GM12891 (cell line): Measurements from ENCODE around the gene TEX26.

Experiments
- POLR2A ChIP-seq: IDR thresholded peaks from 2 replicates; pipeline ENCODE4 v1.6.1; 2011; ENCODE audit warnings: low read depth, low read length, control low read depth
- POLR2AphosphoS5 ChIP-seq: IDR thresholded peaks from 2 replicates; pipeline ENCODE4 v1.6.1; 2011; ENCODE audit warnings: low read depth, low read length, control low read depth
- SPI1 ChIP-seq: IDR thresholded peaks from 2 replicates; pipeline ENCODE4 v1.6.1; 2011; ENCODE audit warnings: low read depth, low read length, control low read depth

DNA sequence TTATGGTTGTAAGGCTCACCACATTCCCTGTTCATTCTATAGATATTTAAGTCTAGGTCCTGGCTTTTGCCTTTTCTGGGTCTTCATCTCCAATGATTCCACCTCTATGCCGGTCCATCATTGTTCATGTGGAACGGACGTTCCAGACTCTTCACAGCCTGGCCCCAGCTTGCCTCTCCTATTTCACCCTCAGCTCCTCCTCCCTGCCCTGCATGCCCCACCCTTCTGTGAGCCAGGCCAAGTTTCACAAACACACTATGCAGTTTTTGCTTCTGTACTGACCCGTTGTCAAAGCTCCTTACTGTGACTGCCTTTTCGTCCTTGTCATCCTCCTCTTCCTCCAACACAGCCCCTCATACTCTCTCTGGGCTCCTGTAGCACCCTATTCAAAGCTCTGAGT is 31.3 kb downstream of the TEX26 start:
- TF ChIP-seq SPI1 (no peak), POLR2A (no peak), POLR2AphosphoS5 (no peak)
